ENCODE results near the gene RAI2. TPM values are rescaled to one million over a fixed set of nuclear protein-coding genes. Genes with fewer than 3 reads are reported as not detected.

The RAI2 gene
- total RNA-seq, 2 donors from 2014 or later: 4.9 to 8.6 TPM

- ATAC-seq (no peak), DNase-seq (no peak)
- no peaks in the 10 kb centered on the region for H3K9me3 ChIP-seq
- H3K4me1 ChIP-seq: peaks cover 6% of the 10 kb centered on the region
- H3K4me3 ChIP-seq: no peak overlapping the region
- TF ChIP-seq POLR2A (IDR thresholded peaks at IDR 0.05) (no peak), CTCF (IDR thresholded peaks at IDR 0.05) (no peak)
- intact Hi-C loops (cut with DNase I): no loop called here
- H3K36me3 ChIP-seq (replicated peaks in 1 of 2; ENCODE audit: insufficient read depth in 1 of 2, low read depth in 2 of 2): no peaks in the 10 kb centered on the region
- H3K27me3 ChIP-seq: no peaks in the 10 kb centered on the region
- no peak overlapping the region for H3K27ac ChIP-seq
- WGBS, 2 donors: 66 to 81% methylated on average over 7 of the region's 7 CpGs
Measured at GRCh38 chrX:17848545-17849265, 12.4 kb downstream of the RAI2 start.

GRCh38 chrX:17846045-17846444, 15.1 kb downstream of the RAI2 start:
- ATAC-seq (no peak), DNase-seq (no peak)
- TF ChIP-seq CTCF (IDR thresholded peaks at IDR 0.05): no peak
- TF ChIP-seq POLR2A (IDR thresholded peaks at IDR 0.05): no peak
- Histone ChIP-seq H3K36me3 (replicated peaks in 1 of 2; ENCODE audit: insufficient read depth in 1 of 2, low read depth in 2 of 2) (no peaks in the 10 kb centered on the region), H3K4me1 (peaks cover 6% of the 10 kb centered on the region), H3K9me3 (no peaks in the 10 kb centered on the region), H3K27ac (no peak overlapping the region), H3K4me3 (no peak overlapping the region), H3K27me3 (no peaks in the 10 kb centered on the region)
- 59 to 100% methylated on average over 1 to 2 of the region's 2 CpGs for WGBS, 2 donors
- intact Hi-C loops (cut with DNase I): no loop called here

- H3K4me1 ChIP-seq: peaks cover 6% of the 10 kb centered on the region
- no peak overlapping the region for H3K4me3 ChIP-seq
- DNase-seq: no peak
- ATAC-seq: no peak
- H3K27me3 ChIP-seq: no peaks in the 10 kb centered on the region
- no peaks in the 10 kb centered on the region for H3K9me3 ChIP-seq
- 60 to 65% methylated on average over 2 of the region's 2 CpGs for WGBS, 2 donors
- no peaks in the 10 kb centered on the region for H3K36me3 ChIP-seq (replicated peaks in 1 of 2; ENCODE audit: insufficient read depth in 1 of 2, low read depth in 2 of 2)
- H3K27ac ChIP-seq: no peak overlapping the region
- TF ChIP-seq POLR2A (IDR thresholded peaks at IDR 0.05) (no peak), CTCF (IDR thresholded peaks at IDR 0.05) (no peak)
- intact Hi-C loops (cut with DNase I): no loop called here
Measured at GRCh38 chrX:17844236-17844635, 16.9 kb downstream of the RAI2 start.

GRCh38 chrX:17842769-17843525, 18.2 kb downstream of the RAI2 start:
- DNase-seq: no peak
- intact Hi-C loops (cut with DNase I): no loop called here
- no peaks in the 10 kb centered on the region for H3K9me3 ChIP-seq
- WGBS, 2 donors: 67 to 74% methylated on average over 6 of the region's 6 CpGs
- H3K4me1 ChIP-seq: peaks cover 6% of the 10 kb centered on the region
- no peak for ATAC-seq
- H3K4me3 ChIP-seq: no peak overlapping the region
- H3K36me3 ChIP-seq (replicated peaks in 1 of 2; ENCODE audit: insufficient read depth in 1 of 2, low read depth in 2 of 2): no peaks in the 10 kb centered on the region
- H3K27ac ChIP-seq: no peak overlapping the region
- H3K27me3 ChIP-seq: no peaks in the 10 kb centered on the region
- no peak for TF ChIP-seq POLR2A (IDR thresholded peaks at IDR 0.05)
- TF ChIP-seq CTCF (IDR thresholded peaks at IDR 0.05): no peak
